ENCODE results near the gene ZDHHC7.

ZDHHC7 gene

DNA sequence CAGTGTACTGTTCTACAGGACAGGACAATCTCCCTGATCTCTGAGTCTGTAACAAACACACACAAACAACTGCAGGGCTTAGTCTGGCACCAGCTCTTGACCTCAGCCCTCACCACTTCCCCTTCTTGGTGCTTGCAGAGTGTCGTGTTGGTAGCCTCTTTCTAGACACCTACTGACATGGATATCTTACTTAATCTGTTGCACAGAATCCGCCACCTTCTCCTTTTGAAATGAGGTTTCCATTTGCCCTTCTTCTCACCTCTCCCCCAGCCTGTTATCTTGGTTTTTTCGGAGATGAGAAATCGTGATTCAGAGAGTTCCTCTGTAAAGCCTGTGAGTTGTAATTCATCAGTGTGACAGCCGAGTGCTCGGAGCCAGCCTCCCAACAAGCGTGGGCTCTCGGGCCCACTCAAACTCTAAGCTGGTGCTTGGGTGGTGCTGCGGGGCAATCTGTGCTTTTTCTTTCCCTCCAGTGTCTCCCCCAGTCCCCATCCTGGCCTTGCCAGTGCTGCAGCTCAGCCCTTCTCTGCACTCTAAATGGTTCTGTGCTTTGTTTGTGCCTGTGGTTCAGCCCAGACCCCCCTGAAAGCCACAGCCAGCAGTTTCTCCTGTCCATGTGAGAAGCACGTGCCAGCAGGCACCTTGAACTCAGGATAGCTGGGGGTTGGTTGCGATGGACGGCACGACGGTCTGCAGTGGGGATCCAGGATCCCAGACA is 44.3 kb upstream of the ZDHHC7 start:
- peaks cover 4% of the 10 kb centered on the region for H3K4me1 ChIP-seq (ENCODE audit: control insufficient read depth, insufficient read depth, low read length)
- no peaks in the 10 kb centered on the region for H3K36me3 ChIP-seq (ENCODE audit: control insufficient read depth in 2 of 2, insufficient read depth in 1 of 2, low read length in 2 of 2)
- CTCF ChIA-PET: interaction anchor here (0.7 to 4.3 kb wide), 11 partner anchors 9 to 1260 kb away, joined by 3 to 23 read pairs (median 5); no protein-coding TSS in a partner anchor
- TF ChIP-seq EGR2 (tag by site-specific recombination; IDR thresholded peaks at IDR 0.05; ENCODE audit: low read depth): peak; percentile 78
- no peak for TF ChIP-seq ZNF133 (tag by site-specific recombination; IDR thresholded peaks at IDR 0.05)
- TF ChIP-seq, protein P1, sequence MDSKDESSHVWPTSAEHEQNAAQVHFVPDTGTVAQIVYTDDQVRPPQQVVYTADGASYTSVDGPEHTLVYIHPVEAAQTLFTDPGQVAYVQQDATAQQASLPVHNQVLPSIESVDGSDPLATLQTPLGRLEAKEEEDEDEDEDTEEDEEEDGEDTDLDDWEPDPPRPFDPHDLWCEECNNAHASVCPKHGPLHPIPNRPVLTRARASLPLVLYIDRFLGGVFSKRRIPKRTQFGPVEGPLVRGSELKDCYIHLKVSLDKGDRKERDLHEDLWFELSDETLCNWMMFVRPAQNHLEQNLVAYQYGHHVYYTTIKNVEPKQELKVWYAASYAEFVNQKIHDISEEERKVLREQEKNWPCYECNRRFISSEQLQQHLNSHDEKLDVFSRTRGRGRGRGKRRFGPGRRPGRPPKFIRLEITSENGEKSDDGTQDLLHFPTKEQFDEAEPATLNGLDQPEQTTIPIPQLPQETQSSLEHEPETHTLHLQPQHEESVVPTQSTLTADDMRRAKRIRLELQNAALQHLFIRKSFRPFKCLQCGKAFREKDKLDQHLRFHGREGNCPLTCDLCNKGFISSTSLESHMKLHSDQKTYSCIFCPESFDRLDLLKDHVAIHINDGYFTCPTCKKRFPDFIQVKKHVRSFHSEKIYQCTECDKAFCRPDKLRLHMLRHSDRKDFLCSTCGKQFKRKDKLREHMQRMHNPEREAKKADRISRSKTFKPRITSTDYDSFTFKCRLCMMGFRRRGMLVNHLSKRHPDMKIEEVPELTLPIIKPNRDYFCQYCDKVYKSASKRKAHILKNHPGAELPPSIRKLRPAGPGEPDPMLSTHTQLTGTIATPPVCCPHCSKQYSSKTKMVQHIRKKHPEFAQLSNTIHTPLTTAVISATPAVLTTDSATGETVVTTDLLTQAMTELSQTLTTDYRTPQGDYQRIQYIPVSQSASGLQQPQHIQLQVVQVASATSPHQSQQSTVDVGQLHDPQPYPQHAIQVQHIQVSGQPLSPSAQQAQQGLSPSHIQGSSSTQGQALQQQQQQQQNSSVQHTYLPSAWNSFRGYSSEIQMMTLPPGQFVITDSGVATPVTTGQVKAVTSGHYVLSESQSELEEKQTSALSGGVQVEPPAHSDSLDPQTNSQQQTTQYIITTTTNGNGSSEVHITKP (tag by site-specific recombination; IDR thresholded peaks at IDR 0.05): peak; percentile 86
- no peak for TF ChIP-seq ZNF624 (tag by site-specific recombination; IDR thresholded peaks at IDR 0.05)
- TF ChIP-seq, protein P2, sequence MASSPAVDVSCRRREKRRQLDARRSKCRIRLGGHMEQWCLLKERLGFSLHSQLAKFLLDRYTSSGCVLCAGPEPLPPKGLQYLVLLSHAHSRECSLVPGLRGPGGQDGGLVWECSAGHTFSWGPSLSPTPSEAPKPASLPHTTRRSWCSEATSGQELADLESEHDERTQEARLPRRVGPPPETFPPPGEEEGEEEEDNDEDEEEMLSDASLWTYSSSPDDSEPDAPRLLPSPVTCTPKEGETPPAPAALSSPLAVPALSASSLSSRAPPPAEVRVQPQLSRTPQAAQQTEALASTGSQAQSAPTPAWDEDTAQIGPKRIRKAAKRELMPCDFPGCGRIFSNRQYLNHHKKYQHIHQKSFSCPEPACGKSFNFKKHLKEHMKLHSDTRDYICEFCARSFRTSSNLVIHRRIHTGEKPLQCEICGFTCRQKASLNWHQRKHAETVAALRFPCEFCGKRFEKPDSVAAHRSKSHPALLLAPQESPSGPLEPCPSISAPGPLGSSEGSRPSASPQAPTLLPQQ (tag by site-specific recombination; IDR thresholded peaks at IDR 0.05): 0 out of 2 replicates have a peak, but pooled peaks have one; percentile 15
- TF ChIP-seq GLIS1 (tag by site-specific recombination; IDR thresholded peaks at IDR 0.05): peak; percentile 44
- TF ChIP-seq ZNF571 (tag by site-specific recombination; IDR thresholded peaks at IDR 0.05): no peak
- TF ChIP-seq ZBTB17 (tag by site-specific recombination; IDR thresholded peaks at IDR 0.05): peak; percentile 69
- peak; percentile 85 for TF ChIP-seq ZFHX2 (tag by site-specific recombination; conservative IDR thresholded peaks at IDR 0.05)
- no peaks in the 10 kb centered on the region for H3K9me3 ChIP-seq (ENCODE audit: control insufficient read depth, insufficient read depth, low read depth, low read length)
- POLR2A ChIA-PET: interaction anchor here (0.7 to 1.9 kb wide), 2 partner anchors 28 to 71 kb away, joined by 3 to 6 read pairs; partner anchors contain the start of gene KIAA0513
- H3K4me3 ChIP-seq (ENCODE audit: low read depth, low read length): no peak overlapping the region
- H3K27ac ChIP-seq (ENCODE audit: extremely low read depth, low read depth, low read length): no peak overlapping the region; the same call in 1 of the 2 replicates

DNA sequence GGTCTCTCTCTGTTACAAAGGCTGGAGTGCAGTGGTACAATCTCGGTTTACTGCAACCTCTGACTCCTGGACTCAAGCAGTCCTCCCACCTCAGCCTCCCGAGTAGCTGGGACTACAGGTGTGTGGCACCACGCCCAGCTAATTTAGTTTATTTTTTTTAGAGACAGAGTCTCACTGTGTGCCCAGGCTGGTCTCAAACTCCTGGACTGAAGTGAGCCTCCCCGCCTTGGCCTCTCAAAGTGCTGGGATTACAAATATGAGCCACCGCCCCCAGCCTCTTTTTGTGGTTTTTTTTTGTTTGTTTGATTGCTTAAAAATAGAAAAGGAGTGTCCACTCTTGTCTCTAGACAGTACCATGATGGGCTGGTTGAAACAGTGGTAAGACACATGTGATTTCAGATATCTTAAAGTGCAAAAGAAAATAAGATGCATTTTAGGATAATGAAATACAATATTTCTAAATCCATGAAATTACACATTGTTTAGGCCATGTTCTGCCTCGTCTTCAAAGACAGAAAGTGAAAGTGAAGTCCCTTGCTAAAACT is 43.7 kb upstream of the ZDHHC7 start:
- Histone ChIP-seq H3K27ac (ENCODE audit: extremely low read depth, low read depth, low read length) (no peak overlapping the region; the same call in 1 of the 2 replicates), H3K9me3 (ENCODE audit: control insufficient read depth, insufficient read depth, low read depth, low read length) (no peaks in the 10 kb centered on the region), H3K36me3 (ENCODE audit: control insufficient read depth in 2 of 2, insufficient read depth in 1 of 2, low read length in 2 of 2) (no peaks in the 10 kb centered on the region), H3K4me3 (ENCODE audit: low read depth, low read length) (no peak overlapping the region), H3K4me1 (ENCODE audit: control insufficient read depth, insufficient read depth, low read length) (peaks cover 4% of the 10 kb centered on the region)
- ChIA-PET CTCF (interaction anchor here (4.3 kb wide), 1 partner anchor 31 kb away, joined by 23 read pairs; no protein-coding TSS in a partner anchor), POLR2A (interaction anchor here (1.9 kb wide), 1 partner anchor 27 kb away, joined by 6 read pairs; the partner anchor contains the start of gene KIAA0513)
- TF ChIP-seq ZBTB1 (tag by site-specific recombination; IDR thresholded peaks at IDR 0.05): no peak
- TF ChIP-seq, protein P3, sequence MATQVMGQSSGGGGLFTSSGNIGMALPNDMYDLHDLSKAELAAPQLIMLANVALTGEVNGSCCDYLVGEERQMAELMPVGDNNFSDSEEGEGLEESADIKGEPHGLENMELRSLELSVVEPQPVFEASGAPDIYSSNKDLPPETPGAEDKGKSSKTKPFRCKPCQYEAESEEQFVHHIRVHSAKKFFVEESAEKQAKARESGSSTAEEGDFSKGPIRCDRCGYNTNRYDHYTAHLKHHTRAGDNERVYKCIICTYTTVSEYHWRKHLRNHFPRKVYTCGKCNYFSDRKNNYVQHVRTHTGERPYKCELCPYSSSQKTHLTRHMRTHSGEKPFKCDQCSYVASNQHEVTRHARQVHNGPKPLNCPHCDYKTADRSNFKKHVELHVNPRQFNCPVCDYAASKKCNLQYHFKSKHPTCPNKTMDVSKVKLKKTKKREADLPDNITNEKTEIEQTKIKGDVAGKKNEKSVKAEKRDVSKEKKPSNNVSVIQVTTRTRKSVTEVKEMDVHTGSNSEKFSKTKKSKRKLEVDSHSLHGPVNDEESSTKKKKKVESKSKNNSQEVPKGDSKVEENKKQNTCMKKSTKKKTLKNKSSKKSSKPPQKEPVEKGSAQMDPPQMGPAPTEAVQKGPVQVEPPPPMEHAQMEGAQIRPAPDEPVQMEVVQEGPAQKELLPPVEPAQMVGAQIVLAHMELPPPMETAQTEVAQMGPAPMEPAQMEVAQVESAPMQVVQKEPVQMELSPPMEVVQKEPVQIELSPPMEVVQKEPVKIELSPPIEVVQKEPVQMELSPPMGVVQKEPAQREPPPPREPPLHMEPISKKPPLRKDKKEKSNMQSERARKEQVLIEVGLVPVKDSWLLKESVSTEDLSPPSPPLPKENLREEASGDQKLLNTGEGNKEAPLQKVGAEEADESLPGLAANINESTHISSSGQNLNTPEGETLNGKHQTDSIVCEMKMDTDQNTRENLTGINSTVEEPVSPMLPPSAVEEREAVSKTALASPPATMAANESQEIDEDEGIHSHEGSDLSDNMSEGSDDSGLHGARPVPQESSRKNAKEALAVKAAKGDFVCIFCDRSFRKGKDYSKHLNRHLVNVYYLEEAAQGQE (tag by site-specific recombination; IDR thresholded peaks at IDR 0.05): no peak
- no peak for TF ChIP-seq ZFP69B (tag by site-specific recombination; IDR thresholded peaks at IDR 0.05)
- TF ChIP-seq ZSCAN30 (tag by site-specific recombination; IDR thresholded peaks at IDR 0.05): no peak
- TF ChIP-seq, protein P4, sequence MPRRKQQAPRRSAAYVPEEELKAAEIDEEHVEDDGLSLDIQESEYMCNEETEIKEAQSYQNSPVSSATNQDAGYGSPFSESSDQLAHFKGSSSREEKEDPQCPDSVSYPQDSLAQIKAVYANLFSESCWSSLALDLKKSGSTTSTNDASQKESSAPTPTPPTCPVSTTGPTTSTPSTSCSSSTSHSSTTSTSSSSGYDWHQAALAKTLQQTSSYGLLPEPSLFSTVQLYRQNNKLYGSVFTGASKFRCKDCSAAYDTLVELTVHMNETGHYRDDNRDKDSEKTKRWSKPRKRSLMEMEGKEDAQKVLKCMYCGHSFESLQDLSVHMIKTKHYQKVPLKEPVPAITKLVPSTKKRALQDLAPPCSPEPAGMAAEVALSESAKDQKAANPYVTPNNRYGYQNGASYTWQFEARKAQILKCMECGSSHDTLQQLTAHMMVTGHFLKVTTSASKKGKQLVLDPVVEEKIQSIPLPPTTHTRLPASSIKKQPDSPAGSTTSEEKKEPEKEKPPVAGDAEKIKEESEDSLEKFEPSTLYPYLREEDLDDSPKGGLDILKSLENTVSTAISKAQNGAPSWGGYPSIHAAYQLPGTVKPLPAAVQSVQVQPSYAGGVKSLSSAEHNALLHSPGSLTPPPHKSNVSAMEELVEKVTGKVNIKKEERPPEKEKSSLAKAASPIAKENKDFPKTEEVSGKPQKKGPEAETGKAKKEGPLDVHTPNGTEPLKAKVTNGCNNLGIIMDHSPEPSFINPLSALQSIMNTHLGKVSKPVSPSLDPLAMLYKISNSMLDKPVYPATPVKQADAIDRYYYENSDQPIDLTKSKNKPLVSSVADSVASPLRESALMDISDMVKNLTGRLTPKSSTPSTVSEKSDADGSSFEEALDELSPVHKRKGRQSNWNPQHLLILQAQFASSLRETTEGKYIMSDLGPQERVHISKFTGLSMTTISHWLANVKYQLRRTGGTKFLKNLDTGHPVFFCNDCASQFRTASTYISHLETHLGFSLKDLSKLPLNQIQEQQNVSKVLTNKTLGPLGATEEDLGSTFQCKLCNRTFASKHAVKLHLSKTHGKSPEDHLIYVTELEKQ (tag by site-specific recombination; IDR thresholded peaks at IDR 0.05; ENCODE audit: borderline replicate concordance): no peak
- TF ChIP-seq, protein P5, sequence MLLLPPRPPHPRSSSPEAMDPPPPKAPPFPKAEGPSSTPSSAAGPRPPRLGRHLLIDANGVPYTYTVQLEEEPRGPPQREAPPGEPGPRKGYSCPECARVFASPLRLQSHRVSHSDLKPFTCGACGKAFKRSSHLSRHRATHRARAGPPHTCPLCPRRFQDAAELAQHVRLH (tag by site-specific recombination; IDR thresholded peaks at IDR 0.05): no peak
- TF ChIP-seq ZNF768 (tag by site-specific recombination; IDR thresholded peaks at IDR 0.05): no peak
- no peak for TF ChIP-seq ZNF558 (tag by site-specific recombination; IDR thresholded peaks at IDR 0.05)
- no peak for TF ChIP-seq GLIS2 (tag by site-specific recombination; IDR thresholded peaks at IDR 0.05)

Measured in HEK293 (cell line).